ENCODE results near the gene CES3. TPM values are rescaled to one million over a fixed set of nuclear protein-coding genes. Genes with fewer than 3 reads are reported as not detected.
"Not testable (repeated sequence)": the region's sequence is repeated elsewhere in the genome, so short reads cannot be mapped to it uniquely, and the experiment has no call there.

Gene CES3
- total RNA-seq, 4 donors from 2014 or later, result 1.5 to 7.1 (median 3.6) TPM

DNA sequence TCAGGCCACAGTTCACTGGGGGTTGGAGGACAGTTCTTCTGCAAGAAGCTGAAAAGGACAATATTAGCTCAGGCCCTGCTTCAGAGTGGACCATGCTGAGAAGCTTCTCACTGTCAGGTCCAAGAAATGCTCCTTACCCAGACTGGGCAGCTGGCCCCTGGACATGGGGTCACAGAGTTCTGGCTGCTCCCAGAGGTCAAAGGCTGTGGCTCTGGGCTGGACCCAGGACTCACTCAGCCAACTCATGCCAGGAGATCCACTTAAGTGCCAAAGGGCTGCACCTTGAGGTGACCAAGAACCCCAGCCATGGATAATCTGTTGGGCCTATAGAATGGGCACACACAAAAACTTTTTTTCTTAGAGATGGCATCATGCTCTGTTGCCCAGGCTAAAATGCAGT lies 21.7 kb upstream of the CES3 start:
- H3K27me3 ChIP-seq, result no peaks in the 10 kb centered on the region
- no peaks in the 10 kb centered on the region for H3K9me3 ChIP-seq
- no peak for DNase-seq
- intact Hi-C loops (cut with DNase I), result no loop called here
- no peak overlapping the region for H3K4me3 ChIP-seq
- TF ChIP-seq POLR2A (IDR thresholded peaks at IDR 0.05), result no peak
- TF ChIP-seq, protein P1, sequence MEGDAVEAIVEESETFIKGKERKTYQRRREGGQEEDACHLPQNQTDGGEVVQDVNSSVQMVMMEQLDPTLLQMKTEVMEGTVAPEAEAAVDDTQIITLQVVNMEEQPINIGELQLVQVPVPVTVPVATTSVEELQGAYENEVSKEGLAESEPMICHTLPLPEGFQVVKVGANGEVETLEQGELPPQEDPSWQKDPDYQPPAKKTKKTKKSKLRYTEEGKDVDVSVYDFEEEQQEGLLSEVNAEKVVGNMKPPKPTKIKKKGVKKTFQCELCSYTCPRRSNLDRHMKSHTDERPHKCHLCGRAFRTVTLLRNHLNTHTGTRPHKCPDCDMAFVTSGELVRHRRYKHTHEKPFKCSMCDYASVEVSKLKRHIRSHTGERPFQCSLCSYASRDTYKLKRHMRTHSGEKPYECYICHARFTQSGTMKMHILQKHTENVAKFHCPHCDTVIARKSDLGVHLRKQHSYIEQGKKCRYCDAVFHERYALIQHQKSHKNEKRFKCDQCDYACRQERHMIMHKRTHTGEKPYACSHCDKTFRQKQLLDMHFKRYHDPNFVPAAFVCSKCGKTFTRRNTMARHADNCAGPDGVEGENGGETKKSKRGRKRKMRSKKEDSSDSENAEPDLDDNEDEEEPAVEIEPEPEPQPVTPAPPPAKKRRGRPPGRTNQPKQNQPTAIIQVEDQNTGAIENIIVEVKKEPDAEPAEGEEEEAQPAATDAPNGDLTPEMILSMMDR (IDR thresholded peaks at IDR 0.05), result no peak
- H3K27ac ChIP-seq, result no peak overlapping the region
- H3K4me1 ChIP-seq, result peaks cover 21 to 42% (median 23%) of the 10 kb centered on the region in 3 donors
- peaks cover 39 to 75% (median 64%) of the 10 kb centered on the region in 3 donors for H3K36me3 ChIP-seq

DNA sequence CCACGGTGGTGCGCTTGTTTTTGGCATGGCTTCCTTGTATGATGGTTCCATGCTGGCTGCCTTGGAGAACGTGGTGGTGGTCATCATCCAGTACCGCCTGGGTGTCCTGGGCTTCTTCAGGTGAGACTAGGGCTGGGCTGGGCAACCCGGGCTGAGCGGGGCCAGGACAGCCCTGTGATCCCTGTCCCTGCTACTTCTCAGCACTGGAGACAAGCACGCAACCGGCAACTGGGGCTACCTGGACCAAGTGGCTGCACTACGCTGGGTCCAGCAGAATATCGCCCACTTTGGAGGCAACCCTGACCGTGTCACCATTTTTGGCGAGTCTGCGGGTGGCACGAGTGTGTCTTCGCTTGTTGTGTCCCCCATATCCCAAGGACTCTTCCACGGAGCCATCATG lies 20.8 kb upstream of the CES3 start:
- DNase-seq, result no peak
- Histone ChIP-seq H3K27me3 (no peaks in the 10 kb centered on the region), H3K9me3 (no peaks in the 10 kb centered on the region), H3K36me3 (peaks cover 39 to 79% (median 64%) of the 10 kb centered on the region in 3 donors), H3K27ac (no peak overlapping the region), H3K4me3 (no peak overlapping the region), H3K4me1 (peaks cover 20 to 39% (median 22%) of the 10 kb centered on the region in 3 donors)
- 98 to 100% methylated on average over 1 to 9 of the region's 16 CpGs for WGBS, 2 donors
- TF ChIP-seq POLR2A (IDR thresholded peaks at IDR 0.05), result no peak
- TF ChIP-seq, protein P1 (IDR thresholded peaks at IDR 0.05), result no peak
- intact Hi-C loops (cut with DNase I), result no loop called here

DNA sequence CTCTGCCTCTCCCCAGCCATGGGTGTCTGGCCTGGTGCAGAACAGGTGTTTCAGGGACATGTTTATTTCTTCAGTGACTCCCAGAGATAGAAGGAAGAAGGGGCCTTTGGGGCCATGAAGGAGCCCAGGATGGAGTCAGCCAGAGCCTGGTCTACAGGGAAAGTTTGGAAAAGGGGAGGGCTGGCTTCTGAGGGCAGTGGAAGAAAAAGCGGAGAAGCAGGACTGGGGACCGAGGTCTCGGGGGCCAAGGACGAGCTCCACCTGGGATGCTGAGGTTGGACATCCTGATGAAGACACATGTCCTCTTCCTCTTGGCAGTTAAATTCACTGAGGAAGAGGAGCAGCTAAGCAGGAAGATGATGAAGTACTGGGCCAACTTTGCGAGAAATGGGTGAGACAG lies 18.1 kb upstream of the CES3 start:
- Histone ChIP-seq H3K36me3 (peaks cover 39 to 68% (median 59%) of the 10 kb centered on the region in 3 donors), H3K9me3 (no peaks in the 10 kb centered on the region), H3K4me1 (peaks cover 2 to 27% (median 5%) of the 10 kb centered on the region in 3 donors), H3K4me3 (no peak overlapping the region), H3K27me3 (no peaks in the 10 kb centered on the region), H3K27ac (no peak overlapping the region)
- intact Hi-C loops (cut with DNase I), result no loop called here
- TF ChIP-seq, protein P1 (IDR thresholded peaks at IDR 0.05), result no peak
- TF ChIP-seq POLR2A (IDR thresholded peaks at IDR 0.05), result no peak
- no peak for DNase-seq
- 90 to 92% methylated on average over 5 of the region's 5 CpGs for WGBS, 2 donors

DNA sequence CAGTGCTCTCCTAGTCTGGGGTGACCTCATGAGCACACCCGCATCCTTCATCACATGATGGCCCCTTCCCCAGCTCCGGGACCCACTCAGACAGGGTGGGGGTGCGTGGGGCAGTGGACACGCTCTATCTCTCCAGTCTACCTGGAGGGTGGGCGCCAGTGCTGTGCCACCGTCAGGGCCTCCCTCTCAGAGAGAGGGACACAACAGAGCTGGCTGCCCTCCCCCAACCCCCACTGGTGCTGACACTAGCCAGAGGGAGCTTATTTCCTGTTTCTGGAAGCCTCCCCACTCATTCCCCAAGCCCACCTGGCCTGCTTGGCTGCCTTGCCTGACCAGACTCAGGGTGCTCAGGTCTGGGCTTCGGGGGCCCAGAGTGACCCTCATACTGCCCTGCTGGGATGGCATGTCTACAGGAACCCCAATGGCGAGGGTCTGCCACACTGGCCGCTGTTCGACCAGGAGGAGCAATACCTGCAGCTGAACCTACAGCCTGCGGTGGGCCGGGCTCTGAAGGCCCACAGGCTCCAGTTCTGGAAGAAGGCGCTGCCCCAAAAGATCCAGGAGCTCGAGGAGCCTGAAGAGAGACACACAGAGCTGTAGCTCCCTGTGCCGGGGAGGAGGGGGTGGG lies 17.5 kb upstream of the CES3 start:
- TF ChIP-seq POLR2A (IDR thresholded peaks at IDR 0.05), result no peak
- TF ChIP-seq, protein P1 (IDR thresholded peaks at IDR 0.05), result no peak
- no peak overlapping the region for H3K27ac ChIP-seq
- H3K4me3 ChIP-seq, result no peak overlapping the region
- H3K36me3 ChIP-seq, result peaks cover 39 to 62% (median 55%) of the 10 kb centered on the region in 3 donors
- no peak for DNase-seq
- no peaks in the 10 kb centered on the region for H3K9me3 ChIP-seq
- no peaks in the 10 kb centered on the region for H3K27me3 ChIP-seq
- peaks cover 5 to 27% (median 9%) of the 10 kb centered on the region in 3 donors for H3K4me1 ChIP-seq
- WGBS, 2 donors, result 83 to 85% methylated on average over 1 to 5 of the region's 15 CpGs
- intact Hi-C loops (cut with DNase I), result no loop called here

DNA sequence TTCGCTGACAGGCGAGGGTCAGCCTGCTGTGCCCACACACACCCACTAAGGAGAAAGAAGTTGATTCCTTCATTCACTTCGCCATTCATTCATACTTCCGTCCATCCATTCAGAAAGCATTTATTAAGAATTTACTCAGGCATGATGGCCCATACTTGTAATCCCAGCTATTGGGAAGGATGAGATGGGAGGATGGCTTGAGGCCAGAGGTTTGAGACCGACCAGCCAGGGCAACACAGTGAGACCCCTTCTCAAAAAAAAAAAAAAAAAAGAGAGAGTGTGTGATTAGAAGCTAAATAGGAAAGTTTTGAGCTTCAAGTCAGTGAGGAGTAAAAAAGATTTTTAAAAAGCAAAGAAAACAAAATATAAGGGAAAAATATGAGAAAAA lies 17.0 kb upstream of the CES3 start:
- TF ChIP-seq POLR2A (IDR thresholded peaks at IDR 0.05), result no peak
- TF ChIP-seq, protein P1 (IDR thresholded peaks at IDR 0.05), result no peak
- WGBS, 2 donors, result 59 to 72% methylated on average over 4 of the region's 5 CpGs
- intact Hi-C loops (cut with DNase I), result no loop called here

DNA sequence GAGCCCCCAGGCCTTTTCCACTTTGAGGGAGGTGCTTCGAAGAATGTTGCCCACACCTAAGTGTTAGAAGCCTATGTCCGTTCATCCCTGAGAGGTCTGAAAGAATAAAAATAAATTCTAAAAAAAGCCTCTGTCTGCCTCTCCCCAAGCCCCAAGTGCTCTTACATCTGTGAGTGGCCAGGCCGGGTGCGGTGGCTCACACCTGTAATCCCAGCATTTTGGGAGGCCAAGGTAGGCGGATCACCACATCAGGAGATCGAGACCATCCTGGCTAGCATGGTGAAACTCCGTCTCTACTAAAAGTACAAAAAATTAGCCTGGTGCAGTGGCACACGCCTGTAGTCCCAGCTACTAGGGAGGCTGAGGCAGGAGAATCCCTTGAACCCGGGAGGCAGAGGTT lies 16.1 kb upstream of the CES3 start:
- Histone ChIP-seq H3K27ac (peak overlapping the region in 1 of 4 donors; percentile 6), H3K4me1 (peaks cover 13 to 34% (median 14%) of the 10 kb centered on the region in 3 donors), H3K36me3 (peaks cover 37 to 48% (median 41%) of the 10 kb centered on the region in 3 donors)
- DNase-seq; H3K27me3 ChIP-seq; H3K9me3 ChIP-seq; intact Hi-C loops (cut with DNase I); H3K4me3 ChIP-seq: not testable (repeated sequence)
- 80 to 91% methylated on average over 6 to 7 of the region's 9 CpGs for WGBS, 2 donors

More for the DNA sequence above, 17.0 kb upstream of the CES3 start:
- Histone ChIP-seq H3K9me3 (no peaks in the 10 kb centered on the region), H3K27ac (peak overlapping the region in 1 of 4 donors; percentile 6), H3K4me1 (peaks cover 10 to 27% (median 14%) of the 10 kb centered on the region in 3 donors), H3K27me3 (peaks cover 0 to 2% (median 0%) of the 10 kb centered on the region in 4 donors), H3K4me3 (no peak overlapping the region), H3K36me3 (peaks cover 39 to 57% (median 50%) of the 10 kb centered on the region in 3 donors)
- DNase-seq, result no peak
